Upper lobe of left lung (tissue), 4 donors: ENCODE data around the gene SH3BGRL2.

ENCODE experiments used
- CTCF ChIP-seq, 6 experiments: fragments of 450-650 bp in 4 of 6; fragments of 200-600 bp in 2 of 6; sonication (generic) in 2 of 6; IDR thresholded peaks; one replicate each; pipeline ENCODE4 v1.5.1; 2016 to 2019; ENCODE audit warnings: antibody characterized with exemption in 6 of 6
- EP300 ChIP-seq, 4 donors: sonication (generic); formaldehyde crosslinking; IDR thresholded peaks; one replicate each; pipeline ENCODE4 v1.5.1; 2017; ENCODE audit warnings: antibody characterized with exemption in 4 of 4, control low read depth in 2 of 4
- POLR2AphosphoS5 ChIP-seq, 2 donors: sonication (generic); formaldehyde crosslinking; IDR thresholded peaks; one replicate each; pipeline ENCODE4 v1.5.1; 2017; ENCODE audit warnings: antibody characterized with exemption in 2 of 2

- TF ChIP-seq EP300 (IDR thresholded peaks at IDR 0.05) (no peak), CTCF (IDR thresholded peaks at IDR 0.05) (no peak), POLR2AphosphoS5 (IDR thresholded peaks at IDR 0.05) (no peak)
These were observed 81.5 kb downstream of the SH3BGRL2 start for GRCh38 chr6:79712616-79713135.
